B cell (primary cell): ENCODE data around the gene ERC1.

Experiments used
- EZH2 ChIP-seq: IDR thresholded peaks from 2 replicates; pipeline ENCODE4 v1.6.1; 2012; ENCODE audit warnings: borderline replicate concordance, low read depth, mild to moderate bottlenecking, moderate library complexity, low read length; ENCODE audit not compliant: insufficient read depth, poor library complexity, severe bottlenecking
- TF ChIP-seq, protein P1 (sequence below): fragments of 200-600 bp; IDR thresholded peaks from one replicate; pipeline ENCODE4 v1.8.0; 2022; ENCODE audit warnings: antibody characterized with exemption, mild to moderate bottlenecking

DNA sequence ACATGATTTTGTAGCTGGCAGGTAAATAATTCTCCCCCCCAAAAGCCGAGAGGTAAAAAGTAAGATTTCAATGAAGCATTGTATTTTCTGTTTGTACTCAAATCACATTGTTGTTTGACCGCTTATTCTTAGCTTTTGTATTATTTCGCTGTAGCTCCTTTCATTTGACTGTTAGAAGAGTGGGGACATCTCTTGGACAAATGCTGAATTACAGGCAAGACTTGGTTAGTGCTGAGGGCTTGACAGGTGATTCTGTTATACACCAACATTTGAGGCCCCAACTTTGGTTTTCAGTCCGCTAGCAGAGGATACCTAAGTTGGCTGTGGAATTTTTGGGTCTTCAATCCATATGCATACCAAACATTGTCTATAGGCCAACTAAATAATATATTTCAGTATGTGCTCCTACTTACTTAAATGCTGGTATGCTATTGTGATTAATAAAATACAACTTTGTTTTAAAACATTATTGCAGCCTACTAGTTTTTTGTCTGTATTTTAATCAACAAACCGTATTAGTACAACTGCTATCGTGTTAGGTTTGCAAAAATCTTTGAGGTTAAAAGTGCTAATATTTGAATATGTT, 102.2 kb downstream of the ERC1 start:
- TF ChIP-seq, protein P1, sequence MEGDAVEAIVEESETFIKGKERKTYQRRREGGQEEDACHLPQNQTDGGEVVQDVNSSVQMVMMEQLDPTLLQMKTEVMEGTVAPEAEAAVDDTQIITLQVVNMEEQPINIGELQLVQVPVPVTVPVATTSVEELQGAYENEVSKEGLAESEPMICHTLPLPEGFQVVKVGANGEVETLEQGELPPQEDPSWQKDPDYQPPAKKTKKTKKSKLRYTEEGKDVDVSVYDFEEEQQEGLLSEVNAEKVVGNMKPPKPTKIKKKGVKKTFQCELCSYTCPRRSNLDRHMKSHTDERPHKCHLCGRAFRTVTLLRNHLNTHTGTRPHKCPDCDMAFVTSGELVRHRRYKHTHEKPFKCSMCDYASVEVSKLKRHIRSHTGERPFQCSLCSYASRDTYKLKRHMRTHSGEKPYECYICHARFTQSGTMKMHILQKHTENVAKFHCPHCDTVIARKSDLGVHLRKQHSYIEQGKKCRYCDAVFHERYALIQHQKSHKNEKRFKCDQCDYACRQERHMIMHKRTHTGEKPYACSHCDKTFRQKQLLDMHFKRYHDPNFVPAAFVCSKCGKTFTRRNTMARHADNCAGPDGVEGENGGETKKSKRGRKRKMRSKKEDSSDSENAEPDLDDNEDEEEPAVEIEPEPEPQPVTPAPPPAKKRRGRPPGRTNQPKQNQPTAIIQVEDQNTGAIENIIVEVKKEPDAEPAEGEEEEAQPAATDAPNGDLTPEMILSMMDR: peak; percentile 76
- TF ChIP-seq EZH2: no peak
